Ramos (cell line): ENCODE data around the gene PCCB.
"Not testable (repeated sequence)": the region's sequence is repeated elsewhere in the genome, so short reads cannot be mapped to it uniquely, and the experiment has no call there.

Experiments used
- in situ Hi-C: fragments of 300-500 bp; cut with MboI; formaldehyde crosslinking; loops from one replicate; pipeline ENCODE4 v1.14.3; 2022; ENCODE audit warnings: low sequenced_read_pairs; ENCODE audit not compliant: unreplicated experiment

Gene PCCB

GRCh38 chr3:136250059-136250902 is at the start of gene PCCB:
PCCB (plus strand) TSS chr3:136250340; CDS start chr3:136250376, 36 bp downstream.
- in situ Hi-C loops = no loop called here

- in situ Hi-C loops = no loop called here
Measured at GRCh38 chr3:136207489-136208115, 42.5 kb upstream of the PCCB start.

- in situ Hi-C loops = no loop called here
Measured at GRCh38 chr3:136209921-136210320, 40.2 kb upstream of the PCCB start.

- in situ Hi-C loops = no loop called here
Measured at GRCh38 chr3:136211547-136211946, 38.6 kb upstream of the PCCB start.

- in situ Hi-C loops = not testable (repeated sequence)
Measured at GRCh38 chr3:136222746-136223145, 27.4 kb upstream of the PCCB start.

GRCh38 chr3:136232413-136232812 is 17.7 kb upstream of the PCCB start:
- in situ Hi-C loops = no loop called here

- in situ Hi-C loops = no loop called here
Measured at GRCh38 chr3:136235545-136235944, 14.6 kb upstream of the PCCB start.

- in situ Hi-C loops = no loop called here
Measured at GRCh38 chr3:136236109-136236508, 14.0 kb upstream of the PCCB start.

- in situ Hi-C loops = no loop called here
Measured at GRCh38 chr3:136237103-136237502, 13.0 kb upstream of the PCCB start.

GRCh38 chr3:136237961-136238649 is 12.0 kb upstream of the PCCB start:
- in situ Hi-C loops = no loop called here

- in situ Hi-C loops = no loop called here
Measured at GRCh38 chr3:136239094-136239493, 11.0 kb upstream of the PCCB start.

- in situ Hi-C loops = no loop called here
Measured at GRCh38 chr3:136245691-136246090, 4.4 kb upstream of the PCCB start.

- in situ Hi-C loops = no loop called here
Measured at GRCh38 chr3:136247436-136247835, 2.7 kb upstream of the PCCB start.

GRCh38 chr3:136247855-136248590 is 2.1 kb upstream of the PCCB start:
- in situ Hi-C loops = no loop called here

- in situ Hi-C loops = no loop called here
Measured at GRCh38 chr3:136249091-136249490, 1.0 kb upstream of the PCCB start.

GRCh38 chr3:136249593-136249992 is 547 bp upstream of the PCCB start:
- in situ Hi-C loops = no loop called here

GRCh38 chr3:136250903-136251460 is 842 bp downstream of the PCCB start:
- in situ Hi-C loops = no loop called here

GRCh38 chr3:136251511-136251910 is 1.4 kb downstream of the PCCB start:
- in situ Hi-C loops = no loop called here

GRCh38 chr3:136255672-136256406 is 5.7 kb downstream of the PCCB start:
- in situ Hi-C loops = no loop called here
